HG03460 (cell line): Measurements from ENCODE around the gene KPTN.
A peak's percentile ranks its signal among the peaks of the same experiment; 100 is the strongest.

Source experiments
- ATAC-seq: cut with Tn5 transposase; IDR thresholded peaks from one replicate; pipeline ENCODE4 v1.9.1; 2021; ENCODE audit not compliant: unreplicated experiment

Gene KPTN

DNA sequence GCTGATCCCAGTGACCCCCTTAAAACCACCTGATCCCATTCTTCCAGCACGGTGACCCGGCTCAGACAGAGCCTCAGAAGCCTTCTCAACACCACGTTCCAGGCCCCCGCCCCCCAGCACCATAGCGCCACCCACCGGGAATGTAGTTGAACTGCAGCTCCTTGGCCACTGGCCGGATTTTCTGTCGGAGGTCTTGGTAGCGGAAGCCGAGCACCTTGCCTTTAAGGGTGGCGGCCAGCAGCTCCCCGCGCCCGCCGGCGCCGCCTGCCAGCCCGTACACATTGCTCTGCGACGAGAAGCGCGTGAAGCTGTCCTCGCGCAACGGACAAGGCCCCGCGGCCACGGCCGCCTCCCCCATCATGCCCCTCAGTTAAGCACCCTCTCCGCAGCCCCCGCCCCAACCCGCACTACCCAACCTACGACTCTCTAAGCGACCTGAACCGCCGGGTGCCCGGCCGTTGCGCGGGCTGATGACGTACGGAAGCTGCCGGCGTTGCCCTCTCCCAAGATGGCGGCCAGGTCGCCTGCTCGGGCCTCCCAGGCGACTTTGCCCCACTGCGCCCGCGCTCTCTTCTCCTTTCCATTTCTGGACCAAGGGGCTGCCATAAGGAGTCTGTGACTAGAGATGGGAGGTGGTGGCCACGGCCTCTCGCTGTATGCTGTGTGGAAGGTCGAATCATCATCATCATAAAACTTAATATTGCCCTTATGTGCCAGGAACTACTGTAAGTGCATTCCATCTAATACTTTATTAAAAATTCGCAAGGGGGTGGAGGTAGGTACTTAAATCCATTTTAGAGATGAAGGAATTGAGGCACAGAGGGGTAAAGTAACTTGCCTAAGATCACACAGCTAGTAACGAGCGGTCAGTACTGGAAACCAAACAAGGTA lies at the start of gene KPTN:
TSS of gene KPTN (minus strand) at position 420 of the 891 bp plus-strand sequence. CDS start at position 361, 59 bp downstream.
- ATAC-seq = peak; percentile 65

DNA sequence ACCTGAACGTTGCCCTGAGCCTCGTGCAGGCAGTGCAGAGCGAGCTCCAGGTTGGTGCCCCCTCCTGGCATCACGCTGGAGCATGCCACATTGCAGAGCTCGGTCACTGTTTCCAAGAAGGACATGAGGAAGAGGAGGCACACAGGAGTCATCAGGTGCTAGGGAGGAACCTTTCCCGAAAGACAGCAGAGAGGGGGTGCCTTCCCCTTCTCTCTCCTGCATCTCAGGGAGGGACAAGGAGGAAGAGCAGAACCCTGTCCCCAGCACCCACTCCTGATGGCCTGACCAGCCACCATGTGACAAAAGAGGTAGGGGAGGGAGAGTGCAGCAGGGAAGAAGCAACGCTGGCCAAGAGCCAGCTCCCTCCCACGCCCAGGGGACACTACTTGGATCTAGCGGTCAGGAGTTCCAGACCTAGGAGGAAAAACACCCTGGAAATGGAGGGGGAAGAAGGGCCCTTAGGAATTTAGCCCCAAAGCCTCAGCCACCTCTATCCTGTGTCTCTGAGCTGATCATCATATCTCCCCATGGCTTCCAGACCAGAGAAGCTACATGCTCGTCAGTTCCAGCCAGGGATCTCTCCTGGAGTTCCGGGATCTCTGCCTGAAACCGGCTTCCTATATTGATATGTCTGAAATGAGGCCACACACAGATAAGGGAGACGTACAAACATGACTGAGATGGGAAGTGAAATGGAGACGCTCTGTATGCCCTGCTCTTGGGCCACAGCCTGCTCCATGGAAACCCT lies 47.8 kb upstream of the KPTN start:
- ATAC-seq = no peak

GRCh38 chr19:47529018-47529742 lies 45.2 kb upstream of the KPTN start:
- no peak for ATAC-seq

DNA sequence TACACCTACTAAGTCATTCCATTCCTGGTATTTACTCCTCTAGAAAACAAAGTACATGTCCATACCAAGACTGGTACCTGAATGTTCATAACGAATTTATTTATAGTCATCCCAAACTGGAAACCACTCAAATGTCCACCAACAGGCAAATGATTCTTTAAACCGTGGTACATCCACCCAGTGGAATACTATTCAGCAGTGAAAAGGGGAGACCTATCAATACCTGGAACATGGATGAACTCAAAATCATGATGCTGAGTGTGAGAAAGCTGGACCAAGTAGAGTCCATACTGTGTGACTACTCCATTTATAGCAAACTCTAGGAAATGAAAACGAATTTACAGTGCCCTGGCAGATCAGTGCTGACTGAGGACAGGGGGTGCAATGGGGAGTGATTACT lies 42.8 kb upstream of the KPTN start:
- no peak for ATAC-seq

DNA sequence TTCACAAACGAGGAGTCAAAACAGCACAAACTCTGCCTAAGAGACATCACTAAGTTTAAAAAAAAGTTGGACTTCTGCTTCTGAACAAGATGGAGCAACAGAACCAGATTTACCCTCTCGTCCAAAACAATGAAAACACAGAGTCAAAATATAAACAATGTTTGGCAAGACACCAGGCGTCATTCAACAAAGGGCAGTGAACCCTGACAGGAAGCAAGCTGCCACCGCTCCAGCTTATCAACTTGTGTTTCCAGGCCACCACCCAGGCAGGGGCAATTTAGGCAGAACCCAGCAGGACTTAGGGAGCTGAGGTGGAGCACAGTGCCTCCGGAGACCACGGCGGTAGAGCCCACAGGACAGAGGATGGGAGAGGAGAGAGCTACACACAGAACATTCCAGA lies 39.5 kb upstream of the KPTN start:
- no peak for ATAC-seq

GRCh38 chr19:47521473-47522180 lies 37.6 kb upstream of the KPTN start:
- ATAC-seq = no peak

DNA sequence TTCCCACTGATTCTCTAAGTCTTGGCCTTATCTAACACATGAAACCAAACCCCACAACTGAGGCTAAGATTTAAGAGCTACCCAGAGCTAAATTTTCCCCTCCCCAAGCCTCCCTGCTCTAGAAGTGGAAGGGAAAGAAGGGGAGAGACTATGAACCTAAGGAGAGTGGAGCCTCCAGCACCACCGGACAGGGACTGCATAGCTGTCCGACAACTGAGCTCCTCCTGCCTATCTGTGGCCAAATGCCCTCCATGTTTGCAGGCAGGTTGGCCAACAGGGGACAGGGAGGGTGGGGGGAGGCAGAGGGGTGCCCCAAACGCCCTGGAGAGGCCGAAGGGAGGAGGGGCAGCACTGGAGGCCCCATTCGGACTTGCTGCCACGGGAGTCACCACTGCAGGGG lies 36.8 kb upstream of the KPTN start:
- no peak for ATAC-seq

DNA sequence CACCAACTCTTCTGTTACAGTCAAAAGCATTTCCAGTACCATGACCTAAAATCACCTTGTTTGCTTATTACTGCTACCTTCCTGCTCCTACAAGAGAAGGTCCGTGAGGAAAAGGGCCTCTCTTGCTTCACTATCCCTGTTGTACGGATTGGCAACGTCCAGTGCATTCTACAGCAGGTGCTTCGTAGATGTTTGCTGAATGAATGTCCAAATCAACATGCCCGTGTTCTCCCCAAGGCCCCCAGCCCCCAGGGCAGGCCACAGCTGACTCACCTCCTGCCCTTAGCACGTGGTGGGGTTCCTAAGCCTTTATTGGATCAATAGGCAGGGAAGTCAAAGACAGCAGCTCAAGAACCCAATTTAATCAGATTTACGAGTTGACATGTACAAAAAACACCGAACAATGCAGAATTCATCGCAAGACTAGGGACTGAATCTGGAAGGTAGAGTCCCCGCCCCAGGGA lies 36.4 kb upstream of the KPTN start:
- ATAC-seq = no peak

DNA sequence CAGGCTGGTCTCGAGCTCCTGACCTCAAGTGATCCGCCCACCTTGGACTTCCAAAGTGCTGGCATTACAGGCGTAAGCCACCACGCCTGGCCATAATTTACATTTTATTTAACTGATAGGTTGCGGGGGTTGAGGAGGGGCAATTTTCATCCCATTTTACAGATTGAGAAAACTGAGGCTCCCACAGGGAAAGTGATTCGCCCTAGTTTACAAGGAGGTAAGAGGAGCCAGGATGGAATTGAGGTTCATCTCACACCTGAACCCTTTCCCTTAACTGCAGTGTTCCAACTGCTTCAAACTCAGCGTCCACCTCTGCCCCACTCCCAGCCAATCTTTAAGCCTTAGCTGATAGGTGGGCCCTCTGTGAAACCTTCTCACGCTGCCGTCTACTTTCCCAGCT lies 34.8 kb upstream of the KPTN start:
- no peak for ATAC-seq

DNA sequence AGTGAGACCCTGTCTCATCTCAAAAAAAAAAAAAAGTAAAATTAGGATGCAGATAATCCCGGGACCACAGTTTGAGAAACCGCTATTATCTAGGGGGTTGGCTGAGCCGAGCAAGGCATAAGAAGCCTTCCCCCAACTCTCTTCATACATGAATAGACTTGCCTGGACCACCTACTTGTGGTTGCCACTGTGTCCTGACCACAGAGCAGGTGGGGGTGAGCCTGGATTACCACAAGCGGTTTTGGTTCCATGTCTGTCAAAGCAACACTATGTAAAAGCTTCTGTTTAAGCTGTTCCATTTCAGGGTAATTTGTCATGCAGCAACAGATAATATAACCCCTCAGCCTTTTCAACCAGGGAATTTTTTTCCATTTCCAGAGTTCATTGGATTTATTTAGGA lies 34.1 kb upstream of the KPTN start:
- no peak for ATAC-seq

DNA sequence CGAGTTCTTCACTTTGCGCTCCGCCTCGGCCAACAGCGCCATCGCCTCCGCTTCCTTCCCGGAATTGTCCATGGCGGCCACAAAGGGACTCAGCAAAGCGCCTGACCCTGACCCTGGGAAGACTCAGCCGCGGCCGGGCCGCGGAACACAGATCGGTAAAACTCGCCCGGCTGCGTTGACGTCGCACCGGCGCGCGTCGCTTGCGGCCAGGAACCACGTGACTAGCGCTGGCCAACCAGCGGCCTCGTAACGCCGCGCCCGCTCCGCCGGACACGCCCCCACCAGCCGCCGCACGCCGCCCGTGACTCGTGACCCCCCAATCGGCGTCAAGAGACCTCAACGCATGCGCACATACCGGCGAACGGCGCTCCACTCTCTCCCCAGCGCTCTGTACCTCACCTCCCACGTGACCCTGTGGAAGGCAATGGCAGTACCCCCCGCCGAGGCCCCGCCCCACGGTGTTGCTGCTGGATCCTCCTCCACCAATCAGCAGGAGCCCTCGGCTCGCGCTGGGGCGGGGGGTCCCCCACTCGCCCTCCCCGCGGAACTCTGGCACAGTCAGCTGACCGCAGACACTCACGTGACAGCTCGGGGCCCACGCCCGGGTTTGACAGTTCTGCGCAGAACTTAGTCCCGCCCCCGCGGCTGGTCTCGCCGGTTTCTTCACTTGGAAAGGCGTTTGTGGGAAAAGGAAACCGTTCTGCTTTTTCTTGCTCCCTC lies 31.0 kb upstream of the KPTN start, which contains the start of gene NAPA:
TSS of gene NAPA (minus strand) at position 195 of the 720 bp plus-strand sequence. CDS start at position 72, 123 bp downstream.
- ATAC-seq = peak; percentile 84

DNA sequence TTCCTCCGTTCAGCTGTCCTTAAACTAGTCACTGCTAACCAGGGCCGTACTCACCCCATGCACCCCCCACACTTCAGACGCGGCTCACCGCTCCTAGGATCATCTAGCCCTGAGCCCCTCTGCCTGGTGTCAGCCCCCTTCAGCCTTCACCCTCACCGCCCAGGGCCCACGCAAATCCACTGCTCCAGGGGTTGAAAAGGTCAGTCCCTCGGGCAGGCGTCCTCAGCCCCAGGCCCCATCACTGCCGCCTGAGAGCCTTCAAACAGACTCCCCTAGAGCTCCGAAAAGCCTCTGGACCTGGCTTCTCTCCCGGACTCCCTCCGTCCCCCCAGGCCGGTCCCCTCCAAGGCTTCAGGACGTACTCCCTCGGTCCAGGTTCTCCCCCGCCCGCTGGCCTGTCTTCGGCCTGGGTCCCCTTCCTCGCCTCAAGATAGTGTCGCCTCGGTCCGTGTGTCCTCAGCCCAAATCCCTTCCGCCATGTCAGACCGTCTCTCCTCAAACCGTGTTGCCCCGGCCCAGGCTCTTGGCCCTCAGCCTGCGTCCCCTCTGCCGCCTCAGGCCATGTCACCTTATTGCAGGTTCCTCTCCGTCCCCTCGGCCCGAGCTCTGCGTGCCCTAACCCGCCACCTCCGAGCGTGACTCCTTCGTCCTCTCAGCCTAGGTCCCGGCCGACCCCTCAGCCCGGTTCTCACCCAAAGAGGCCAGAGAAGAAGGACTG lies 30.3 kb upstream of the KPTN start:
- ATAC-seq = peak; percentile 2

- no peak for ATAC-seq
Measured at GRCh38 chr19:47512948-47513319, 28.9 kb upstream of the KPTN start.

- no peak for ATAC-seq
Measured at GRCh38 chr19:47512183-47512947, 28.3 kb upstream of the KPTN start.

DNA sequence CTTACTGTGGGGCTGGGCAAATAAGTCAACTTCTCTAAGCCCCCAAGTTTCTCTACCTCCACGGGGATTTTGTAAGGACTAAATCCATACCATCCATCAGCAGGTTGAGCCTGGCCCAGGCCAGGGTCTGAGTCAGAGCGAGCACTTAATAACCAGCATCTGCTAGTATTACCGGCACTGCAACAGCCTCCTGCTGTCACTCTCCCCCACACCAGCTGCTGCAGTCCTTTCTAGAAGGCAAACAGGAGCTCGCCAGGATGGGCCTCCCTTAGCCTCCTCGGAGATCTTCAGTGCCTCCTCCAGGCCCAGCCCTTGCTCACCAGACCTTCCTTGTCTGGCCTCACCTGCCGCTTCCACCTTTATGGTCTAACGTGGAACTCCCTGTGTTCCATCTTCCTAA lies 27.7 kb upstream of the KPTN start:
- ATAC-seq = no peak

- ATAC-seq = no peak
Measured at GRCh38 chr19:47511128-47511517, 27.1 kb upstream of the KPTN start.

- no peak for ATAC-seq
Measured at GRCh38 chr19:47510516-47511127, 26.6 kb upstream of the KPTN start.

GRCh38 chr19:47509973-47510372 lies 26.0 kb upstream of the KPTN start:
- ATAC-seq = no peak
